Activated T-cell treated with anti-CD3 and anti-CD28 coated beads, Interleukin-2, amount 50 U/mL, for 4 hours (primary cell): Measurements from ENCODE around the gene RTN1. TPM values are rescaled to one million over a fixed set of nuclear protein-coding genes. Genes with fewer than 3 reads are reported as not detected.
"Not testable (repeated sequence)": the region's sequence is repeated elsewhere in the genome, so short reads cannot be mapped to it uniquely, and the experiment has no call there.

Experiments used
- ATAC-seq, 2 donors: fragments of 200-7000 bp; cut with Tn5 transposase; one replicate each; pipeline ENCODE4 v1.10.0; 2021
- DNase-seq: peaks from one replicate; pipeline ENCODE4 v3.0.0-alpha.2; 2020
- H3K27me3 Mint-ChIP-seq: one replicate; pipeline ENCODE4 v1.8.0; 2021; ENCODE audit warnings: low read depth, mixed read lengths
- H3K36me3 Mint-ChIP-seq: one replicate; pipeline ENCODE4 v1.8.0; 2022; ENCODE audit warnings: mixed read lengths; ENCODE audit not compliant: insufficient read depth
- H3K4me1 Mint-ChIP-seq: one replicate; pipeline ENCODE4 v1.8.0; 2021; ENCODE audit warnings: low read depth, mixed read lengths
- H3K4me3 Mint-ChIP-seq: one replicate; pipeline ENCODE4 v1.8.0; 2021; ENCODE audit warnings: mild to moderate bottlenecking, moderate library complexity, mixed read lengths
- H3K9me3 Mint-ChIP-seq: one replicate; pipeline ENCODE4 v1.8.0; 2021; ENCODE audit warnings: mixed read lengths
- total RNA-seq, 3 donors: library from RNA; stranded (reverse); gene quantifications; one replicate each; pipeline ENCODE4 v1.2.1, GENCODE V29; 2021

Gene RTN1
- total RNA-seq, 3 donors from 2014 or later: not detected

- peaks cover 15% of the 10 kb centered on the region for H3K27me3 Mint-ChIP-seq
- no peaks in the 10 kb centered on the region for H3K4me1 Mint-ChIP-seq
- DNase-seq: no peak
- H3K4me3 Mint-ChIP-seq: no peak overlapping the region
- H3K9me3 Mint-ChIP-seq: peaks cover 4% of the 10 kb centered on the region
- no peaks in the 10 kb centered on the region for H3K36me3 Mint-ChIP-seq
- no peak for ATAC-seq
These were observed 182.9 kb downstream of the RTN1 start for GRCh38 chr14:59687663-59688062.

DNA sequence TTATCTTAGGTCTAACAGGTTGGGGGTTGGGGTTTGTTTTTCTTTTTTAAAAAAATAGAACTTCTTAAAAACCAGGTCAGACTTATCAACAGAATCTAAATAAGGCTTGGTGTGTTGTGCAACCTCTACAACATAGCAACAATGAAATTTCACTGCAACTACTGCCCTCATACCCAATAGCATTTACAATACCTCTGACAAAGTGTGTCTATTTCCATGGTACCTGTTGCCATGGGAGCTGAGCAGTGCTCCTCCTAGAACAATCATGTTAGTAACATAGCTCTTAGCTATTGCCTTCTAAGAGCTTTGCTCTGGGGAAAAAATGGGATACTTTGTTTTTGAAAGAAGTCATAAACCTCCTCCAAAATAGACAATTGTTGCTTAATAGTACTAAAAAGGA lies 190.7 kb downstream of the RTN1 start:
- Mint-ChIP-seq H3K27me3 (peaks cover 3% of the 10 kb centered on the region), H3K36me3 (no peaks in the 10 kb centered on the region), H3K4me1 (no peaks in the 10 kb centered on the region), H3K4me3 (no peak overlapping the region), H3K9me3 (no peaks in the 10 kb centered on the region)
- no peak for DNase-seq
- no peak for ATAC-seq

DNA sequence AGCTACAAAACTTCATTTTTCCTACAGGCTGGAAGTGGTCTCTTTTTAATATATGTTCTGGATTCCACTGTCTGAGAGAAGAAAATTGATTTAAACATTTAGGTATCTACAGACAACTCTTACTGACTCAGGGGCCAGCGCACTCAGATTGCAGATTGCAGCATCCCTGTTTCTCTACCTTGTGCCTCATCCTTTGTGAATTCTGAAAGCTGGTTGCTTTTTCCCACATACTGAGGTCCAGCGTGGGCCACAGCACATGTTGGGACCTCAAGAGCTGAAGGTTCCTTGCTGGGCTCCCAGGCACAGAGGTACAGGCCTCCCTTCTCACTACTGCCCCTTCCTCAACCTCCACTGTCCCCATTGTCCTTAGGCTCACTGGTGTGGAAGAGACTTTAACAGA lies 192.2 kb downstream of the RTN1 start:
- Mint-ChIP-seq H3K4me3 (no peak overlapping the region), H3K9me3 (peaks cover 4% of the 10 kb centered on the region), H3K27me3 (peaks cover 3% of the 10 kb centered on the region), H3K4me1 (no peaks in the 10 kb centered on the region), H3K36me3 (no peaks in the 10 kb centered on the region)
- ATAC-seq: no peak
- DNase-seq: no peak

- DNase-seq: no peak
- no peak overlapping the region for H3K4me3 Mint-ChIP-seq
- H3K9me3 Mint-ChIP-seq: peaks cover 4% of the 10 kb centered on the region
- ATAC-seq: no peak
- H3K27me3 Mint-ChIP-seq: peaks cover 3% of the 10 kb centered on the region
- H3K4me1 Mint-ChIP-seq: no peaks in the 10 kb centered on the region
- no peaks in the 10 kb centered on the region for H3K36me3 Mint-ChIP-seq
These were observed 192.8 kb downstream of the RTN1 start for GRCh38 chr14:59677771-59678231.

- Mint-ChIP-seq H3K9me3 (peaks cover 4% of the 10 kb centered on the region), H3K36me3 (no peaks in the 10 kb centered on the region), H3K4me3 (no peak overlapping the region), H3K27me3 (peaks cover 3% of the 10 kb centered on the region), H3K4me1 (no peaks in the 10 kb centered on the region)
- no peak for ATAC-seq
- no peak for DNase-seq
These were observed 195.2 kb downstream of the RTN1 start for GRCh38 chr14:59675394-59675793.

DNA sequence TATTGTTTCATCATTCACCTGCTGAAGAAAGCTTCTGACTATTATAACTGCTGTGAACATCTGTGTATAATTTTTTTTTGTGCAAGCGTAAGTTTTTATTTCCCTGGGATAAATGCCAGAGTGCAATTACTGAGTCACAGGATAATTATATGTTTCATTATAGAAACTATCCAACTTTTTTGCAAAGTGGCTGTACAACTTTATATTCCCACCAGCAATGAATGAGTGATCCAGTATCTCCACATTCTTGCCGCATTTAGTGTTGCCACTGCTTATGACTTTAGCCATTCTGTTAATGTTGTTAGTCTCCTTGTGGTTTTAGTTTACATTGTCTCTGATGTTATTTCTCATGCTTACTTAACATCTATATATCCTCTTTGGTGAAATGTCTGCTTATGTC lies 205.8 kb downstream of the RTN1 start:
- Mint-ChIP-seq H3K27me3 (no peaks in the 10 kb centered on the region), H3K9me3 (peaks cover 10% of the 10 kb centered on the region), H3K36me3 (no peaks in the 10 kb centered on the region), H3K4me3 (no peak overlapping the region), H3K4me1 (no peaks in the 10 kb centered on the region)
- DNase-seq: no peak
- ATAC-seq: no peak

DNA sequence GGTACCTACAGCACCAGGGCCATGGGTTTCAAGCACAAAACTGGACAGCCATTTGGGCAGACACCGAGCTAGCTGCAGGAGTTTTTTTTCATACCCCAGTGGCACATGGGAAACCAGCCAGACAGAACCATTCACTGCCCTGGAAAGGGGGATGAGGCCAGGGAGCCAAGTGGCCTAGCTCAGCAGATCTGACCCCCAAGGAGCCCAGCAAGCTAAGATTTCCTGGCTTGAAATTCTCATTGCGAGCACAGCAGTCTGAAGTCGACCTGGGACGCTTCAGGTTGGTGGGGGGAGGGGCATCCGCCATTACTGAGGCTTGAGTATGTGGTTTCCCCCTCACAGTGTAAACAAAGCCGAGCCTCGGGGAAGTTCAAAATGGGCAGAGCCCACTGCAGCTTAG lies 212.8 kb downstream of the RTN1 start:
- no peak for ATAC-seq
- no peak overlapping the region for H3K4me3 Mint-ChIP-seq
- DNase-seq: no peak
- H3K9me3 Mint-ChIP-seq: peaks cover 6% of the 10 kb centered on the region
- H3K4me1 Mint-ChIP-seq: no peaks in the 10 kb centered on the region
- no peaks in the 10 kb centered on the region for H3K27me3 Mint-ChIP-seq
- no peaks in the 10 kb centered on the region for H3K36me3 Mint-ChIP-seq

GRCh38 chr14:59656473-59656872 lies 214.1 kb downstream of the RTN1 start:
- no peak for ATAC-seq
- Mint-ChIP-seq H3K36me3 (no peaks in the 10 kb centered on the region), H3K9me3 (peaks cover 12% of the 10 kb centered on the region), H3K27me3 (no peaks in the 10 kb centered on the region), H3K4me3 (no peak overlapping the region), H3K4me1 (no peaks in the 10 kb centered on the region)
- DNase-seq: no peak

DNA sequence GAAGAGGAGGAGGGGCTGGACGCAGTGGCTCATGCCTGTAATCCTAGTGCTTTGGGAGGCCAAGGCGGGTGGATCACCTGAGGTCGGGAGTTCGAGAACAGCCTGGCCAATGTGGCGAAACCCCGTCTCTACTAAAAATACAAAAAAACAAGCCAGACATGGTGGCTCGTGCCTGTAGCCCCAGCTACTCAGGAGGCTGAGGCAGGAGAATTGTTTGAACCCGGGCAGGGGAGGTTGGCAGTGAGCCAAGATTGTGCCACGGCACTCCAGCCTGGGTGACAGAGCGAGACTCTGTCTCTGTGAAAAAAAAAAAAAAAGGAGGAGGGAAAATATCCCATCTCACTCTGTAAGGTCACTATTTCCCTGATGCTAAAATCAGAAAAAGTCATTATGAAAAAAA lies 216.4 kb downstream of the RTN1 start:
- peaks cover 12% of the 10 kb centered on the region for H3K9me3 Mint-ChIP-seq
- H3K27me3 Mint-ChIP-seq, H3K4me1 Mint-ChIP-seq, ATAC-seq, H3K36me3 Mint-ChIP-seq, DNase-seq, H3K4me3 Mint-ChIP-seq: not testable (repeated sequence)

DNA sequence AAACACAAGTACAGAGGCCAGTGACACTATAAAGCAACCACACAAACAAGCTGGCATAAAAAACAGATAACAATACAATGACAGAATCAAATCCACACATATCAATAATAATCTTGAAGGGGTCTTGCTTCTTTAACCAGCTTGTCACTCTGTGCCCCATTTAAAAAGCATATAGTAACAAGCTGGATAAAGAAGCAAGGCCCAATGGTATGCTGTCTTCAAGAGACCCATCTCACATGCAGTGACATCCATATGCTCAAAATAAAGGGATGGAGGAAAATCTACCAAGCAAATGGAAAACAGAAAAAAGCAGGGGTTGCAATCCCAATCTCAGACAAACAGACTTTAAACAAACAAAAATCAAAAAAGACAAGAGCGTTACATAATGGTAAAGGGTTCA lies 223.7 kb downstream of the RTN1 start:
- not testable (repeated sequence) for DNase-seq, ATAC-seq, H3K4me1 Mint-ChIP-seq, H3K36me3 Mint-ChIP-seq, H3K4me3 Mint-ChIP-seq, H3K27me3 Mint-ChIP-seq
- peaks cover 37% of the 10 kb centered on the region for H3K9me3 Mint-ChIP-seq

- Mint-ChIP-seq H3K9me3 (peaks cover 11% of the 10 kb centered on the region), H3K4me1 (no peaks in the 10 kb centered on the region), H3K27me3 (peaks cover 3% of the 10 kb centered on the region), H3K36me3 (no peaks in the 10 kb centered on the region), H3K4me3 (no peak overlapping the region)
- DNase-seq: no peak
- no peak for ATAC-seq
These were observed 231.7 kb downstream of the RTN1 start for GRCh38 chr14:59638885-59639284.

- H3K9me3 Mint-ChIP-seq: no peaks in the 10 kb centered on the region
- peaks cover 25% of the 10 kb centered on the region for H3K27me3 Mint-ChIP-seq
- peaks cover 1% of the 10 kb centered on the region for H3K4me1 Mint-ChIP-seq
- no peak for ATAC-seq
- no peaks in the 10 kb centered on the region for H3K36me3 Mint-ChIP-seq
- H3K4me3 Mint-ChIP-seq: no peak overlapping the region
- no peak for DNase-seq
These were observed 236.0 kb downstream of the RTN1 start for GRCh38 chr14:59634617-59635016.

DNA sequence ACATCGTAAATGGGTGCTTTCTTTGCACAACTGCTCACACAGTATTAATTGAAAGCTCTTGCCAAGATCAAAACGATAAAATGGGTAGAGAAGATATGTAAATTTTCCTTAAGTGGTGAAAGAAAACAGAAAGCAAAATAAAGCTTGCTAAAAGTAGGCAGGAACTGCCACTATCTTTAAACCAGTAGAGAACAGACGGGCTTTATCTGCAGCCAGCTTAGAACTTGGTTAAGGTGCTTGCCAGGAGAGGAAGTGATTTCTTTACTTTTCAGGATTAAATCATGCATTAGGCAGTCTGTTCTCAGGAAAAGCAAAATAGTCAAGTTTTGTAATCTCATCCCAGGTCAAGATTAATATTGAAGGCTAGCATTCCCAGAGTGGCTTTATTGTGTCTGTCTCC lies 237.1 kb downstream of the RTN1 start:
- DNase-seq (no peak), ATAC-seq (no peak)
- no peaks in the 10 kb centered on the region for H3K36me3 Mint-ChIP-seq
- H3K4me1 Mint-ChIP-seq: peaks cover 1% of the 10 kb centered on the region
- no peaks in the 10 kb centered on the region for H3K9me3 Mint-ChIP-seq
- H3K27me3 Mint-ChIP-seq: peaks cover 35% of the 10 kb centered on the region
- H3K4me3 Mint-ChIP-seq: no peak overlapping the region

- ATAC-seq: no peak
- peaks cover 35% of the 10 kb centered on the region for H3K27me3 Mint-ChIP-seq
These were observed 238.2 kb downstream of the RTN1 start for GRCh38 chr14:59632381-59632780.

GRCh38 chr14:59631237-59631636 lies 239.3 kb downstream of the RTN1 start:
- Mint-ChIP-seq H3K36me3 (no peaks in the 10 kb centered on the region), H3K4me1 (peaks cover 1% of the 10 kb centered on the region), H3K27me3 (peaks cover 35% of the 10 kb centered on the region), H3K9me3 (no peaks in the 10 kb centered on the region), H3K4me3 (no peak overlapping the region)
- ATAC-seq (no peak), DNase-seq (no peak)

More at GRCh38 chr14:59632381-59632780, 238.2 kb downstream of the RTN1 start:
- Mint-ChIP-seq H3K4me1 (peaks cover 1% of the 10 kb centered on the region), H3K4me3 (no peak overlapping the region), H3K9me3 (no peaks in the 10 kb centered on the region), H3K36me3 (no peaks in the 10 kb centered on the region)
- no peak for DNase-seq
